NCI-H82 treated with DMSO at 0.1 percent for 48 hours (cell line): ENCODE measurements around the gene CIDEC.
A peak's percentile ranks its signal among the peaks of the same experiment; 100 is the strongest.

Experiments
- DNase-seq: peaks from one replicate; lab custom pipeline; 2025; ENCODE audit not compliant: unreplicated experiment; lab: John Stamatoyannopoulos, UW

CIDEC gene, protein sequence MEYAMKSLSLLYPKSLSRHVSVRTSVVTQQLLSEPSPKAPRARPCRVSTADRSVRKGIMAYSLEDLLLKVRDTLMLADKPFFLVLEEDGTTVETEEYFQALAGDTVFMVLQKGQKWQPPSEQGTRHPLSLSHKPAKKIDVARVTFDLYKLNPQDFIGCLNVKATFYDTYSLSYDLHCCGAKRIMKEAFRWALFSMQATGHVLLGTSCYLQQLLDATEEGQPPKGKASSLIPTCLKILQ

DNA sequence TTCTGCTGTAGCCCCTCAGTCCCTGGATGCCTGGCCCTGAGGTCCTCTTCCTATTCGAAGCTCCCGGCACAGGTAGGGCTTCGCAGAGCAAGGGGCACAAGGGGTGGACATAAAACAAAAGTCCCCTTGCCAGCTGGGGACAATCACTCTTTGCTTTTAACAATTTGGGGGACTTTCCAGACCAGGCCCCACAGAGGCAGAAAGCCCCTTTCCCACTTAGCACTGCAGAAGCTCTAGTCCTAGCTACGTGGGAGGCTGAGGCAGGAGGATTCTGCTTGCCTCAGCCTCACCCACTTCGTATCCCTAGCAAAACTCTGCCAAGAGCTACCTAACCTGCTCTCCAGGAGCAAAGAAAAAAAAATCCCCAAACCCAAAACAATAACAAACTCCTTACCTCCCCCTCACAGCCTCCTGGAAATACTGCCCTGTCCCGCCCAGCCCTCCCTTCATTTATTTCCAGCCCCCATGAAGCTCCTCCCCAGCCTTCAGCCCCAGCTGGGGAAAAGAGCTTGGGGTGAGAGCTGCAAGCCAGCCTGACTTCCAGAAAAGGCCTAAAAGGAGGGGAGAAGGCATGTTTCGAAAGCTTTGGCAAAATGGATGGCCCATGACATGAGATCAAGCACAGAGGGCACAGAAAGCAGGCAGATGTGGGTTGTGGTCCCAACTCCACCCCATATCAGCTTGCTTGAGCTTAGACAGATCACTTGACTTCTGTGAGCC, at the start of gene CIDEC:
TSS of gene CIDEC (minus strand) at position 424 of the 720 bp plus-strand sequence. CDS start 1,767 bp downstream, outside the sequence.
- DNase-seq, result no peak

DNA sequence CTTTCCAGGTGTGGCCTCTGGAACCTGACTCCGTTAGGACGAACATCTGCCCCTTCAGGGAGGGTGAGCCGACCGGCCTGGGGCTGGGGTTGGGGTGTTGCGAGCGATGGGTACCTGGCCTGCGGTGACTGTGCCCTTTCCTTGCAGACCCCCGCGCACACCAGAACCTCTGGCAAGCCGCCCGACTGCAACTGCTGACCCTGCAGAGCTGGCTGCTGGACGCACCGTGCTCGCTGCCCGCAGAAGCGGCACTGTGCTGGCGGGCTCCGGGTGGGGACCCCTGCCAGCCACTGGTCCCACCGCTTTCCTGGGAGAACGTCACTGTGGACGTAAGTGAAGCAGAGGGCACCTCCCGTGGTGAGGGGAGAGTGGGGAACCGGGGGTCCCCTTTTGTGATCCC, 48.1 kb upstream of the CIDEC start:
- DNase-seq, result no peak

DNA sequence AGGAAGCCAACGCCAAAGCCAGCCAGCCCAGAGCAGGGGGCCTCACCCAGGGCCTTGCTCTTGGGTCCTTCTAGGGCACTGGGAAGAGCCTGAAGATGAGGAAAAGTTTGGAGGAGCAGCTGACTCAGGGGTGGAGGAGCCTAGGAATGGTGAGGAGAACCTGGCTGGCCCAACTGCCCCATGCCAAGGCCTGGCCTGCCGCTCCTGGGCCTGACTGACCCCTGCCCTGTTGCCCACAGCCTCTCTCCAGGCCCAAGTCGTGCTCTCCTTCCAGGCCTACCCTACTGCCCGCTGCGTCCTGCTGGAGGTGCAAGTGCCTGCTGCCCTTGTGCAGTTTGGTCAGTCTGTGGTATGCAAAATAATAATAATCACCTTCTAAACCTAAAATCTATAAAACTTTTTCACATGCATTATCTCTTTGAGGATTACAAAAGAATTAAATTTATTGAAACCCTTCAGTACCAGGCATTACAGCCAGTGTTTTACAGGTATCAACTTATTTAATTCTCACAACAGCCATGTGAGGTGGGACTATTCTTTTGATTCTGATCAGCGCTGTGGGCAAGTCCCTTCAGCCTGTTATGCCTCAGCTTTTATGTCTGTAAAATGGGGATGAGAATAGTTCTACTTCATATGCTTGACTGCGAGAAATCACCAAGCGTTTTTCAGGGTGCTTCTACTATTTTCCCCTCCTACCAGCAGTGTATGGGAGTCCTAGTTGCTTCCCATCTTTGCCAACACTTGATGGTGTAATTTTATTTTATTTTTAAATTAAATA, 38.4 kb upstream of the CIDEC start:
- no peak for DNase-seq

DNA sequence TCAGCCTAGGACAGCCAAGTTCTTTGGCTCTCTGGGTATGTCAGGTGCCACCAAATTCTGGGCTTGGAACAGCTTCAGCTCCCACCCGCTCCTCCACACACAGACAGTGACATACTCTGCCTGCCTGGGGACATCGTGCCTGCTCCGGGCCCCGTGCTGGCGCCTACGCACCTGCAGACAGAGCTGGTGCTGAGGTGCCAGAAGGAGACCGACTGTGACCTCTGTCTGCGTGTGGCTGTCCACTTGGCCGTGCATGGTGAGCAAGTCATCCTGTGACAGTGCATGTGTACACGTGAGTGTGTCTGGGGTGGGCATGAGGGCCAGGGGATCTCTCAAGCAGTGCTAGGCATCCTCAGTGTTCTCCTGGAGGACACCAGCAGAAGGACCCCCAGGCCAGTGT, 37.8 kb upstream of the CIDEC start:
- no peak for DNase-seq

DNA sequence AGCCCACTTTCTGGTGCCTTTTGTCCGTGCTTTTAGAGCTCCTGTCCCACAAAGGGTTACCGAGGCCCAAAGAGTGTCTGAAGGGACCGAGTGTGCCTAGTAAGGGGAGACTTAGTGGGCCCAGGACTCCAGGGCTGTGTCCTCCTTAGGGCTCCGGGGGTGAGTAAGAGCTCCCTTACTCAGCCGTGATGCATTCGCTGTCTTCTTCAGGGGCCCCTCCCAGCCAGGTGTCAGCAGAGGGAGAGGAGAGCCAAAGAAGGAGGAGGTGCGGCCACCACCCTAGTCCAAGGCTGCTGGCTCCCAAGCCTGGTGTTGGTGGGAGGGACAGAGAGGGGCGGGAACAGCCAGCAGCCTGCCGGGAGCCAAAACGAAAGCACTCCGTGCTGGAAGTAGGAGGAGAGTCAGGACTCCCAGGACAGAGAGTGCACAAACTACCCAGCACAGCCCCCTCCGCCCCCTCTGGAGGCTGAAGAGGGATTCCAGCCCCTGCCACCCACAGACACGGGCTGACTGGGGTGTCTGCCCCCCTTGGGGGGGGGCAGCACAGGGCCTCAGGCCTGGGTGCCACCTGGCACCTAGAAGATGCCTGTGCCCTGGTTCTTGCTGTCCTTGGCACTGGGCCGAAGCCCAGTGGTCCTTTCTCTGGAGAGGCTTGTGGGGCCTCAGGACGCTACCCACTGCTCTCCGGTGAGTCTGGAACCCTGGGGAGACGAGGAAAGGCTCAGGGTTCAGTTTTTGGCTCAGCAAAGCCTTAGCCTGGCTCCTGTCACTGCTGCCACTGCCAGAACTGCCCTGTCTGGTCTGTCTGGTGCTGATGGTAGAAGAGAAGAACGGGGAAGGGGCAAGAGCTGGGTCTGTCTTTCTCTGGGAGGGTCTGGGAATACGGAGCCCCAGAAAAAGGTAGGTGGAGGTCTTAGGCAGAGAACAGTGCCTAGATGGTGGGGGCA, 37.0 kb upstream of the CIDEC start, which contains the start of gene IL17RC:
TSS of gene IL17RC (plus strand) at position 365 of the 947 bp plus-strand sequence. CDS start at position 583, 218 bp downstream.
- peak; percentile 45 for DNase-seq

DNA sequence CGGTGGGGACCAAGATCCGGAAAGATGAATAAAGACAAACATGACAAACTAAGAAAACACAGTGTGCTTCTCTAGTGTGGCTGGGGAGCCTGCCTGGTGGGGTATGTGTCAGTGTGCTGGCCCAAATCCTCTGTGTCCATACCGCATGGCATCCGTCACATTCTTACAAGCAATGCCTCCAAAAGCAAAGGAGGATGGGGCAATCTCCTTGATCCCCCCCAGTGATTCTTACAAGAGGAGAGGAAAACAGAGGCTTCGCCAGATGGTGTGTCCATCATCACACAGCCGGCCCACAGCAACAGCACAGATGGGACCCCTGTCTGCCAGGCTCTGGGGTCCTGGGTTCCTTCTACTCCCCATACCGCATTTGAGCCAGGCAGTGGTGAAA, 36.3 kb upstream of the CIDEC start:
- DNase-seq, result peak; percentile 21

DNA sequence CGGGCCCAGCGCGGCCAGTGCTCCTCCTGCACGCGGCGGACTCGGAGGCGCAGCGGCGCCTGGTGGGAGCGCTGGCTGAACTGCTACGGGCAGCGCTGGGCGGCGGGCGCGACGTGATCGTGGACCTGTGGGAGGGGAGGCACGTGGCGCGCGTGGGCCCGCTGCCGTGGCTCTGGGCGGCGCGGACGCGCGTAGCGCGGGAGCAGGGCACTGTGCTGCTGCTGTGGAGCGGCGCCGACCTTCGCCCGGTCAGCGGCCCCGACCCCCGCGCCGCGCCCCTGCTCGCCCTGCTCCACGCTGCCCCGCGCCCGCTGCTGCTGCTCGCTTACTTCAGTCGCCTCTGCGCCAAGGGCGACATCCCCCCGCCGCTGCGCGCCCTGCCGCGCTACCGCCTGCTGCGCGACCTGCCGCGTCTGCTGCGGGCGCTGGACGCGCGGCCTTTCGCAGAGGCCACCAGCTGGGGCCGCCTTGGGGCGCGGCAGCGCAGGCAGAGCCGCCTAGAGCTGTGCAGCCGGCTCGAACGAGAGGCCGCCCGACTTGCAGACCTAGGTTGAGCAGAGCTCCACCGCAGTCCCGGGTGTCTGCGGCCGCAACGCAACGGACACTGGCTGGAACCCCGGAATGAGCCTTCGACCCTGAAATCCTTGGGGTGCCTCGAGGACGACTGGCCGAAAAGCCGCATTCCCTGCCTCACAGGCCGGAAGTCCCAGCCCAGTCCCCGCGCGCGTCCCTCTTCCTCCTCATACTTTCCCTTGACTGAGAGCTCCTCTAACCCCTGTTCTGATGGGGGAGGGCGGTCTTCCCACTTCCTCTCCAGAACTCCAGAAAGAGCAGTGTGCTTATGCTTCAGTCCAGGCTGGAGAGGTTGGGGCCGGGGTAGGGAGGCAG, 35.4 kb upstream of the CIDEC start:
- DNase-seq, result peak; percentile 20

DNA sequence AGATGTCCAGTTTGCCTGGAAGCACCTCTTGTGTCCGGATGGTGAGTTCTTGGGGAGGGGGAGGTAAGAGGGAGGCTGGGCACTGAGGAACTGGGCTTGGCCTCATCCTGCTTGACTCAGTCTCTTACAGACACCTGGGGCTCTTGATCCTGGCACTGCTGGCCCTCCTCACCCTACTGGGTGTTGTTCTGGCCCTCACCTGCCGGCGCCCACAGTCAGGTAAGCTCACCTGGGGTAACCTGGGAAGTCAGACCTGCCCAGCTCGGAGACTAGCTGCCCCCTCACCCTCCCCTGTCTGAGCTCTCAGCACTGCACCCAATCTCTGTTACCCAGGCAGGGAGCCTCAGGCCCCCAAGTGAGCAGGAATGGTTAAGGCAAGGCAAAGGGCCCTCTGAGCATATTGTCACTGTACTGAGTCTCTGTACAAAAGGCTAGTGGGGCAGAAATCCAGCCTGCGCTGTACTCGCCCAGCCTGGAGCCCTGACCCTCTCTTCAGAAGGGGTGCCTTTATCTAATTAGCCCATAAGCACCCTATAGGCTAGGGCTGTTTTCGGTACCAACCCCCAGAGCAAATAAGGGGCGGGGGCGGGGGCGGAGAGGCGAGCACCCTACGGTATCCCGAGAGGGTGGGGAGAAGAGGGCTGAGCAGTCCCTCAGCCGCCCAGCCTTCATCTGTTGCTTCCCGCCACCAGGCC, 34.7 kb upstream of the CIDEC start:
- DNase-seq, result peak; percentile 19

DNA sequence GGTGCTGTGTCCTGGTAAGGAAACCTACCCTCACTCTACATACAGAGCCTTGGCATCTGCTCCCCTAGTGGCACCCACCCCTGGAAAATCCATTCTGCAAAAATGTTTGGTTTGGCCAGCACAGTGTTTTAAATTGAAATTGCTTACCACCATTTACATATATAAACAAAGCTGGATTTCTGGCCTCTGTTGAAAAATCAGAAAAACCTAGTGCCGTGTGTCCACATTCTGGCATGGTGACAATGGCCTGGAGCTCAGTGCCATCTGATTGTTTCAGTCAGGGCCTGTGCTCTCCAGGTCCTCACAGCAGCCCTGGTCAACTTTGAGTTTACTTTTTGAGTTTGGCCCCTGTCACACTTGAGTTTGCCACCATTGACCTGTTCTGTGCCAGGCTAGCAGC, 34.0 kb upstream of the CIDEC start:
- DNase-seq, result no peak

DNA sequence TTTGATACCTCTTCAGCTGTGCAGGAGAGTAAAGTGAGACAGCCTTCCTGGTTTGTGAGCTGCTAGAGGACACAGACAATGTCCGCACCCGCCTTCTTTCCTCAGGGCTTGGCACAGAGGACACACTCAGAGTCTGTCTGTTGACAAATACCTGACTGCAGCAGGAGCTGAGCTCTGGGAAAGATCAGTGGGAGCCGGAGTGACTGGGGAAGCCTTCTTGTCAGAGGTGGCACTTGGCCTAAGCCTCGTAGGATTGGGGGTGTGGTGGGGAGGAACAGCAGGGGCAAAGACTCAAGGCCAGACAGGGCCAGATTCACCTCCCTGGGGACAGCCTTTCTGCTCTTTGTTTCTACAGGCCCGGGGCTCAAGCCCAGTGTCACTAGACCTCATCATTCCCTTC, 33.5 kb upstream of the CIDEC start:
- DNase-seq, result no peak

DNA sequence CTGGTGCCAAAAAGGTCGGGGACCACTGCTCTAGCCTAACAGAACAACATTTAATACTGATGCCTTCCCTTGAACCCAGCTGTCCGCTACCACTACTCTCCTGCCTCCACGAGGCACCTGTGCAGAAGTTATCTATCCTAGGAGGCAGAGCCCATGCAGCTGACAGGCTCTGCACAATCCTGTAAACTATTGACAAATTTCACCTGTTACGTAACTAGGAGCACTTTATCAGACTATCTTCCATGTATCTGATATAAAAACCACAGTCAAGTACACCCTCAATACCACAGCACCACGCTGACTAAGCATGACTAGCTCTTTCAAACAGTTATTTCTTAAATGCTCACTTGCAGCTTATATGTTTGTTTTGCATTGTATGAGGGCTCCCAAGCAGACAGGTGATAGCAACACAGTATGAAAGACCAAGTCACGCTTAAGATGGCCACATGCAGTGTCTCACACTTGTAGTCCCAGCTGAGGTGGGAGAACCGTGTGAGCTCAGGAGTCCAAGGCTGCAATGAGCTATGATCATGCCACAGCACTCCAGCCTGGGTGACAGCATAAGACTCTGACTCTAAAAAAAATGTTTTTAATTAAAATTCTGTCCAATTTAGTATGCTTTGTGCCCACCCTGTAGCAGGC, 32.4 kb upstream of the CIDEC start:
- no peak for DNase-seq

DNA sequence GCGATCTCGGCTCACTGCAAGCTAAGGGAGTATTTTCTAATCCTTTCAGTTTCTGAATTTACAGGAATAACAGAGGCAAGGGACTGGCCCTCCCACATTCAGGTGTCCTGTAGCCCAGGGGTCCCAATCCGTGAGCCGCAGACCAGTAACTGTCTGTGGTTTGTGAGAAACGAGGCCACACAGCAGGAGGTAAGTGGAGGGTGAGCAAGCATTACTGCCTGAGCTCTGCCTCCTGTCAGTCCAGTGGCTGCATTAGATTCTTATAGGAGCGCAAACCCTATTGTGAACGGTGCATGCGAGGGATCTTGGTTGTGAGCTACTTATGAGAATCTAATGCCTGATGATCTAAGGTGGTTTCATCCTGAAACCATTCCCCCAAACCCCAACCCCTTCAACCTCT, 31.8 kb upstream of the CIDEC start:
- DNase-seq, result no peak

DNA sequence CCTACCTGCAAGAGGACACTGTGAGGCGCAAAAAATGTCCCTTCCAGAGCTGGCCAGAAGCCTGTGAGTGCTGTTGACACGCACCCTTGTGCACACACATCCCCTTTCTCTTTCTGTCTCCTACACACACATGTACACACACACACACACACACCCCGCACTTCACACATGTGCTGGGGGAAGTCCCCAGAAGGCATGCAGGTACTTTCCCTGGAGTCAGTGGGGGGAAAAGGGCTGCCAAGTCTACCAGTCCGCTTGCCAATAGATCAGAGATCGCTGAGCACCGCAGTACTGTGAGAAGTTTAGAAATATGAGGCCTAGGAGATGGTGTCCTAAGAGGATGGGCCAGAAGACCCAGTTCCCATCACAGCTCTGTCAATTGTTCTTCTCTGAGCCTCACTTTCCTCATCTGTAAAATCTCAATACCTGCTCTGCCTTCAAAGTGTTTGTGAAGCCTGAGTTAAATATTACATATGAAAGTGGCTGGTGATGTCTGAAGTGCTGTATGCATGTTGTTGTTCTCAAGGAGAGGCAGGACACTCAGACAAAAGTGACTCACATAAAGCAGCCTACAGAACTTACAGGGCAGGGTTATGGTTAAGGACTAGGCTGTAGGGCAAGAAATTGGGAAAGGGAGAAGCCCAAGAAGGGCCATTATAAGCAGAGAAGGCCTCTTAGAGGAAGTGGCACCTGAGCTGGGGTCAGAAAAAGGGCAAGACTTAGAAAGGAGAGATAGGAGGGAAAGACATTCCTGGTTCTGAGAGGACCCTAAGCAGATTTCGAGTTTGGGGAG, 29.4 kb upstream of the CIDEC start:
- DNase-seq, result no peak

DNA sequence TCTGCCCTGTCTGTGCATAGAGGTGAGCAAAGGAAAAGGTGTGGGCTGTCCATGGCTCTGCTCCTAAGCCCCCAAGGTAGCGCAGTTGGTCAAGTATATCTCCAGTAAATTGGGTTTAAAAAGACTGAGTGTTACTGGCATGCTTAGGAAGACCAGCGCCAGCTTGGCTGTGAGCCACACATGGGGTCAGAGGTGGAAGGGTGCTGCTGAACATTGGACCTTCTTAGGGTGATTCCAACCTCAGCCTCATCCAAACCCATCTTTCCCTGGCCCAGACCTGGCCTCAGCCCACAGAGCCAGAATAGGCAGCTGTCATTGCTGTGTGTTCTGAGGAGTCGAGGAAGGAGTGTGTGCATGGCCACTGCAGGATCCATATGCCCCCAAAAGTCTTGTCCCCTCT, 28.2 kb upstream of the CIDEC start:
- no peak for DNase-seq

DNA sequence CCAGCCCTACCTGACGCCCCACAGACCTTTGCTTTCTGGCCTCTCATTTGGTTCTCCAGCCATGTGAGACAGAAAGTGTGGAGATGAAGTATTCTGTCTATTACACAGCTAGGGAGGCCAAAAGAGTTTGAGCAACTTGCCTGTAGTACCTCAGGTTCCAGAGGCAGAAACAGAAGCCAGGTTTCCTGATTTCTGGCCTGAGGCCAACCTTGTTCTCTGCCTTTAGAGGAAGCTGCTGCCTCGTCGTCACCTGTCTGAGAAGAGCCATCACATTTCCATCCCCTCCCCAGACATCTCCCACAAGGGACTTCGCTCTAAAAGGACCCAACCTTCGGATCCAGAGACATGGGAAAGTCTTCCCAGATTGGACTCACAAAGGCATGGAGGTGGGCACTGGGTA, 26.4 kb upstream of the CIDEC start:
- DNase-seq, result no peak

DNA sequence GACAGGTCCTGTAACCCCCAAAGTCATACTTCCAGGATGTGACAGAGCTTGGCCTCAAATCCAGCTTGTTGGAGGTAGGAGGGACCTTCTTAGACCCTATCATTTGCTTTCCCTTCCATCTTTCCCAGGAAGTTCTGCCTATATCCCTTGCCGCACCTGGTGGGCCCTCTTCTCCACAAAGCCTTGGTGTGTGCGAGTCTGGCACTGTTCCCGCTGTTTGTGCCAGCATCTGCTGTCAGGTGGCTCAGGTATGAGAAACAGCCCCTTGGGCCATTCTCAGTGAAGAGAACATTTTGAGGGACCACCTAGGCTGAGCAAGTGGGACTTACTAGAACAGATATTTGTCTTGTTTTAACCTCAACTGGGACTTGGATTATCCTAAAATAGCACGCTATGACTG, 23.9 kb upstream of the CIDEC start:
- no peak for DNase-seq

DNA sequence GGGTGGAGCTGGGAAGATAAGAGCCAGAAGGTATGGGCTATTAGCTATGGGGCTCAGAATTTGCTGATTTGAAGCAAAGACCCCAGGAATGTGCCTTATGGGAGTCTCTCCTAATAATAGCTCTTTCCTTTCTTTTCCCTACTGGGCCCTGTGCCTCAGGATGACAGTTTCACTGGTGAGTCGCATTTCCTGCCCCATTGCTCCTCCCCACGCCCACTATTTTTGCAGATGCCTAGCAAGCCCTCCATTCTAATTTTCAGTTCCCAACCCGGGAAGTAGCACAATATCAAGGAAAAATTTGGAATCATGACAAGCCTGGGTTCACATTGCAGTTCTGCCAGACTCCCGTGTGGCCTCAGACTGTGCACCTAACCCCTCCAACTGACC, 23.2 kb upstream of the CIDEC start:
- no peak for DNase-seq
